ENCODE results near the gene RAP2A. TPM values are rescaled to one million over a fixed set of nuclear protein-coding genes. Genes with fewer than 3 reads are reported as not detected.
A peak's percentile ranks its signal among the peaks of the same experiment; 100 is the strongest.

The RAP2A gene
- total and polyA plus RNA-seq, 2 experiments from 2014 or later: 12.1 to 41.9 TPM

DNA sequence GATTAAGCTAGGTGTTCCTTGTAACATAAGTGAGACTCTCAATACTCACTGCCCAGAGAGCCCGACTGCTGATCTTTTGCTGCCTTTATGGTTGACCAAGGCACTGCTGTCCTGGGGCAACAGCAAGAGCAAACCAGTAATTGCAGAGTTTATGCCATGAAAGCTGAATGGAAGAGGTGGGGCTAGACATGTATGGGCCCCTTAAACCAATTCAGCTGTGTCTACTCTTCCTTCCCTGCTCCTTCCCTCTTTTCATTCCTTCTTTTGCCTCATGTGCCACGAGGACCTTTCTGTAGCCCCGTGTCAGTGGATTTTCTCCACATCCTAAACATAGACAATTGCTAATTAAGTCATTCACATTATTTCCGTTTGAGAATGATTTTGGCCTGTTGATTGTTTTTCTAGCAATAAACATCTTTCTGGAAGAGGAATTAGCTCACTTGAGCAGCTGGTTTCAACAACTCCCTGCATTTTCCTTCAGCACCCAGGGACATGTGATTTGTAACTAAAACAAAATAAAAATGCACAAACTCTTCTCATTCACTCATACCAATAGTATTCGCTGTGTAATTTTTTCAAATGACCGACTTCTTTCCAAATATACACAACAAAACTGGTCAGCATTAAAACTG is 40.5 kb downstream of the RAP2A start:
- 85% methylated on average over 6 of the region's 6 CpGs for WGBS (ENCODE audit: low lambda C conversion rate, missing lambda C conversion rate)
- no peak overlapping the region for H2AFZ ChIP-seq
- no peaks in the 10 kb centered on the region for H4K20me1 ChIP-seq (ENCODE audit: insufficient read depth, poor library complexity, severe bottlenecking)

DNA sequence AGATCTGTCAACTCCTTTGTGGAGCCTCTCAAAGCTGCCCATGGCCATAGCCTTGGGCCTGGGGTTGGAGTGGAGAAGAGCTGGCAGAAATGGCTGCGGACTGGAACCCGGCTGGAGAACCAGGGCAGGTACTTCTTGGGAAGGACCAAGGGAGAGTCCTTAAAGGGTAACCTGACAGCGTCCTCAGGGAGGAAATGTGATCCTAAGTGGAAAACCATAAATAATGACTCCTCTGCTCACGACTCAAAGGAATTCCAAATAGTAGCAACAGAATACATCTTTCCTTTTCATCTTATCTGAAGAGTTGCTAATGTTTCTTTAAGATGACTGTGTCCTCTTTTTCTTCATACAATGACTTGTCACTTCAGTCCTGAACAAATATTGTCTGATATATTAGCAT is 41.0 kb downstream of the RAP2A start:
- TF ChIP-seq EZH2phosphoT487 (IDR thresholded peaks at IDR 0.05; ENCODE audit: low read depth, severe bottlenecking, unreplicated experiment) (no peak), EZH2 (IDR thresholded peaks at IDR 0.05; ENCODE audit: borderline replicate concordance) (no peak)
- TF ChIP-seq, protein P1, sequence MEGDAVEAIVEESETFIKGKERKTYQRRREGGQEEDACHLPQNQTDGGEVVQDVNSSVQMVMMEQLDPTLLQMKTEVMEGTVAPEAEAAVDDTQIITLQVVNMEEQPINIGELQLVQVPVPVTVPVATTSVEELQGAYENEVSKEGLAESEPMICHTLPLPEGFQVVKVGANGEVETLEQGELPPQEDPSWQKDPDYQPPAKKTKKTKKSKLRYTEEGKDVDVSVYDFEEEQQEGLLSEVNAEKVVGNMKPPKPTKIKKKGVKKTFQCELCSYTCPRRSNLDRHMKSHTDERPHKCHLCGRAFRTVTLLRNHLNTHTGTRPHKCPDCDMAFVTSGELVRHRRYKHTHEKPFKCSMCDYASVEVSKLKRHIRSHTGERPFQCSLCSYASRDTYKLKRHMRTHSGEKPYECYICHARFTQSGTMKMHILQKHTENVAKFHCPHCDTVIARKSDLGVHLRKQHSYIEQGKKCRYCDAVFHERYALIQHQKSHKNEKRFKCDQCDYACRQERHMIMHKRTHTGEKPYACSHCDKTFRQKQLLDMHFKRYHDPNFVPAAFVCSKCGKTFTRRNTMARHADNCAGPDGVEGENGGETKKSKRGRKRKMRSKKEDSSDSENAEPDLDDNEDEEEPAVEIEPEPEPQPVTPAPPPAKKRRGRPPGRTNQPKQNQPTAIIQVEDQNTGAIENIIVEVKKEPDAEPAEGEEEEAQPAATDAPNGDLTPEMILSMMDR (IDR thresholded peaks at IDR 0.05; ENCODE audit: poor library complexity): no peak
- 60% methylated on average over 4 of the region's 4 CpGs for WGBS (ENCODE audit: low lambda C conversion rate, missing lambda C conversion rate)
- Histone ChIP-seq H2AFZ (no peak overlapping the region), H3K27me3 (no peaks in the 10 kb centered on the region), H4K20me1 (ENCODE audit: insufficient read depth, poor library complexity, severe bottlenecking) (no peaks in the 10 kb centered on the region), H3K79me2 (no peaks in the 10 kb centered on the region), H3K4me2 (no peak overlapping the region), H3K27ac (peak overlapping the region; percentile 18), H3K9me3 (ENCODE audit: low read depth) (no peaks in the 10 kb centered on the region), H3K4me1 (ENCODE audit: insufficient read depth) (no peaks in the 10 kb centered on the region), H3K4me3 (no peak overlapping the region), H3K36me3 (replicated peaks; ENCODE audit: insufficient read depth, low read depth) (no peaks in the 10 kb centered on the region), H3K9me2 (replicated peaks; ENCODE audit: insufficient read depth) (no peaks in the 10 kb centered on the region)
- no peak for DNase-seq (ENCODE audit: low spot score)

More for the DNA sequence above, 40.5 kb downstream of the RAP2A start:
- H3K36me3 ChIP-seq (replicated peaks; ENCODE audit: insufficient read depth, low read depth): no peaks in the 10 kb centered on the region
- no peaks in the 10 kb centered on the region for H3K9me2 ChIP-seq (replicated peaks; ENCODE audit: insufficient read depth)
- no peak overlapping the region for H3K4me3 ChIP-seq
- H3K9me3 ChIP-seq (ENCODE audit: low read depth): no peaks in the 10 kb centered on the region
- DNase-seq (ENCODE audit: low spot score): no peak
- H3K79me2 ChIP-seq: no peaks in the 10 kb centered on the region
- H3K4me2 ChIP-seq: no peak overlapping the region
- H3K27ac ChIP-seq: peak overlapping the region; percentile 18
- no peaks in the 10 kb centered on the region for H3K27me3 ChIP-seq
- no peaks in the 10 kb centered on the region for H3K4me1 ChIP-seq (ENCODE audit: insufficient read depth)
- TF ChIP-seq EZH2 (IDR thresholded peaks at IDR 0.05; ENCODE audit: borderline replicate concordance): no peak
- TF ChIP-seq EZH2phosphoT487 (IDR thresholded peaks at IDR 0.05; ENCODE audit: low read depth, severe bottlenecking, unreplicated experiment): no peak
- TF ChIP-seq, protein P1 (IDR thresholded peaks at IDR 0.05; ENCODE audit: poor library complexity): no peak

DNA sequence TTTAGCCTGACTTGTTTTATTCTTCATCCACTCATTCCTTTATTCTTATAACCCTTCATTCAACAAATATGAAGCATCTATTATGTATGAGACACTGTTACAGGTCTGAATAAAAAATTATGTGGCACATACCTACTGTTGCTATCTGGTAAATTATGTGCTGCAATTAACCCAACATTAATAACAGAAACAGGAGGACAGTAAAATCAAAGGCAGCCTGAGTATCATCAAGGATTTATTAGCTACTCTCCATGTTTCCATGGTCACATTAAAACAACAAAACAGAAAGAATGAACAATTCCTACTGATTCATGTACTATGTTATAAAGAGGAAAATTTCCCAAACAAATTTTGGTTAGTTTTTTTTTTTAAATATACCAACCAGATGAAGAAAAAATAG is 43.9 kb downstream of the RAP2A start:
- Histone ChIP-seq H3K4me1 (ENCODE audit: insufficient read depth) (no peaks in the 10 kb centered on the region), H3K9me3 (ENCODE audit: low read depth) (no peaks in the 10 kb centered on the region), H3K27me3 (no peaks in the 10 kb centered on the region), H3K27ac (no peak overlapping the region), H2AFZ (no peak overlapping the region), H3K36me3 (replicated peaks; ENCODE audit: insufficient read depth, low read depth) (no peaks in the 10 kb centered on the region), H4K20me1 (ENCODE audit: insufficient read depth, poor library complexity, severe bottlenecking) (no peaks in the 10 kb centered on the region), H3K9me2 (replicated peaks; ENCODE audit: insufficient read depth) (no peaks in the 10 kb centered on the region), H3K79me2 (no peaks in the 10 kb centered on the region), H3K4me2 (no peak overlapping the region), H3K4me3 (no peak overlapping the region)
- TF ChIP-seq EZH2phosphoT487 (IDR thresholded peaks at IDR 0.05; ENCODE audit: low read depth, severe bottlenecking, unreplicated experiment) (no peak), EZH2 (IDR thresholded peaks at IDR 0.05; ENCODE audit: borderline replicate concordance) (no peak)
- TF ChIP-seq, protein P1 (IDR thresholded peaks at IDR 0.05; ENCODE audit: poor library complexity): no peak
- DNase-seq (ENCODE audit: low spot score): no peak

Data from hepatocyte (in vitro differentiated cells).